Stomach (tissue), 9 donors: ENCODE data around the gene OLIG2. TPM values are rescaled to one million over a fixed set of nuclear protein-coding genes. Genes with fewer than 3 reads are reported as not detected.

Source experiments
- DNase-seq, 2 donors: peaks; one replicate each; pipeline versions ENCODE4 v3.0.0 to v3.0.0-alpha.2; 2013 to 2019
- H3K27ac ChIP-seq, 5 donors: fragments of 200-600 bp in 4 of 5; sonication (generic) in 4 of 5; one replicate each; pipeline ENCODE4 v1.5.1; 2013 to 2019; ENCODE audit warnings: mild to moderate bottlenecking in 1 of 5, moderate library complexity in 1 of 5
- H3K27me3 ChIP-seq, 3 donors: fragments of 200-600 bp; sonication (generic); one replicate each; pipeline ENCODE4 v1.5.1; 2017 to 2019; ENCODE audit warnings: mixed run types in 1 of 3
- H3K36me3 ChIP-seq, 4 donors: fragments of 200-600 bp; sonication (generic); 1 replicate in 3 of 4; 2 replicates in 1 of 4; pipeline ENCODE4 v1.5.1; 2016 to 2019
- H3K4me1 ChIP-seq, 4 donors: fragments of 200-600 bp; sonication (generic); one replicate each; pipeline ENCODE4 v1.5.1; 2016 to 2019
- H3K4me3 ChIP-seq, 4 donors: fragments of 200-600 bp; sonication (generic) in 3 of 4; one replicate each; pipeline ENCODE4 v1.5.1; 2016 to 2019; ENCODE audit warnings: mild to moderate bottlenecking in 1 of 4
- H3K9me3 ChIP-seq, 4 donors: fragments of 200-600 bp; sonication (generic); one replicate each; pipeline ENCODE4 v1.5.1; 2016 to 2019
- EP300 ChIP-seq: sonication (generic); formaldehyde crosslinking; IDR thresholded peaks from one replicate; pipeline ENCODE4 v1.6.1; 2017; ENCODE audit warnings: antibody characterized with exemption
- POLR2A ChIP-seq, 4 donors: fragments of 450-650 bp; IDR thresholded peaks; one replicate each; pipeline ENCODE4 v1.6.1; 2016; ENCODE audit warnings: antibody characterized with exemption in 4 of 4, control low read depth in 2 of 4, mild to moderate bottlenecking in 1 of 4, moderate library complexity in 1 of 4
- POLR2AphosphoS5 ChIP-seq, 3 donors: sonication (generic); formaldehyde crosslinking; IDR thresholded peaks; one replicate each; pipeline ENCODE4 v1.6.1; 2016; ENCODE audit warnings: antibody characterized with exemption in 3 of 3
- WGBS, 5 donors: extraction: QIAGEN DNeasy Blood & Tissue Kit in 3 of 5; methylation state at CpG; one replicate each; pipeline versions ENCODE4 v1.1.5 to v1.1.7; 2013 to 2018; 5-methylcytosine and 5-hydroxymethylcytosine counted together
- intact Hi-C: fragments of 100-400 bp; cut with DNase I; formaldehyde crosslinking; loops from one replicate; pipeline ENCODE4 v1.15.1; 2023; ENCODE audit warnings: low total_unique reads
- polyA plus RNA-seq, 3 donors: library from polyadenylated mRNA; stranded (reverse); fragments of 200-250 nt; gene quantifications; one replicate each; pipeline ENCODE4 v1.2.3, GENCODE V29; 2013
- total RNA-seq, 5 donors: library from RNA; depleted of rRNA; stranded (reverse); fragments of >200 nt; gene quantifications; one replicate each; pipeline versions ENCODE4 v1.1.0 to v1.2.3, GENCODE V29; 2014 to 2016
- TF ChIP-seq, protein P1 (sequence below), 7 experiments: fragments of 450-650 bp in 4 of 7; fragments of 200-600 bp in 3 of 7; sonication (generic) in 3 of 7; IDR thresholded peaks; one replicate each; pipeline ENCODE4 v1.5.1; 2016 to 2019; ENCODE audit warnings: antibody characterized with exemption in 7 of 7, control low read depth in 2 of 7, mild to moderate bottlenecking in 1 of 7
- donor health status: healthy with polysubstance abuse.
- donor health status: Bipolar disorder and iron deficiency.
- donor health status: healthy.

The OLIG2 gene
- total and polyA plus RNA-seq, 8 donors, result not detected

DNA sequence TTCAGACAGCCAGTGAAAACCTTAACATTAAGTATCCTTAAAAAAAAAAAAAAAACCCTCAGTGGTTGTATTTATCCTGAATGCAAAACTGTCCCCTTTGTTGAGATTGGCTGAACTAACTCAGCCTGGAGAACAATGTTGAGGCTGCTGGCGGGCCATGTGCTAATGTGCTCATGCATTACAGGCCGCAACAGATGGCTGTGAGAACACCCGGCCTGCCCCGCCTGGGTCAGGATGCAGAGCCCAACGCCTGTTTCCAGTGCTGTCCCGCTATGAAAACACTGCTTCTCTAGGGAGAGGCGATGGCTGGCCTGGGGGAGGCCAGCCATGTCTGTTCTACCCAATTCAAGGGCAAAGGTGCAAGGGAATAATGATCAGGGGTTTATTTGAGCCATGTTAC is 13.8 kb downstream of the OLIG2 start:
- Histone ChIP-seq H3K9me3 (no peaks in the 10 kb centered on the region), H3K27ac (no peak overlapping the region), H3K4me3 (no peak overlapping the region), H3K4me1 (peaks cover 0 to 9% (median 0%) of the 10 kb centered on the region in 4 donors), H3K27me3 (peaks cover 6 to 81% (median 21%) of the 10 kb centered on the region in 3 donors), H3K36me3 (no peaks in the 10 kb centered on the region)
- peak in 1 of 2 donors; percentile 59 for DNase-seq
- 59 to 66% (median 64%) methylated on average over 7 of the region's 7 CpGs for WGBS, 5 donors
- TF ChIP-seq POLR2AphosphoS5 (IDR thresholded peaks at IDR 0.05) (no peak), EP300 (no peak), POLR2A (IDR thresholded peaks at IDR 0.05) (no peak)
- TF ChIP-seq, protein P1, sequence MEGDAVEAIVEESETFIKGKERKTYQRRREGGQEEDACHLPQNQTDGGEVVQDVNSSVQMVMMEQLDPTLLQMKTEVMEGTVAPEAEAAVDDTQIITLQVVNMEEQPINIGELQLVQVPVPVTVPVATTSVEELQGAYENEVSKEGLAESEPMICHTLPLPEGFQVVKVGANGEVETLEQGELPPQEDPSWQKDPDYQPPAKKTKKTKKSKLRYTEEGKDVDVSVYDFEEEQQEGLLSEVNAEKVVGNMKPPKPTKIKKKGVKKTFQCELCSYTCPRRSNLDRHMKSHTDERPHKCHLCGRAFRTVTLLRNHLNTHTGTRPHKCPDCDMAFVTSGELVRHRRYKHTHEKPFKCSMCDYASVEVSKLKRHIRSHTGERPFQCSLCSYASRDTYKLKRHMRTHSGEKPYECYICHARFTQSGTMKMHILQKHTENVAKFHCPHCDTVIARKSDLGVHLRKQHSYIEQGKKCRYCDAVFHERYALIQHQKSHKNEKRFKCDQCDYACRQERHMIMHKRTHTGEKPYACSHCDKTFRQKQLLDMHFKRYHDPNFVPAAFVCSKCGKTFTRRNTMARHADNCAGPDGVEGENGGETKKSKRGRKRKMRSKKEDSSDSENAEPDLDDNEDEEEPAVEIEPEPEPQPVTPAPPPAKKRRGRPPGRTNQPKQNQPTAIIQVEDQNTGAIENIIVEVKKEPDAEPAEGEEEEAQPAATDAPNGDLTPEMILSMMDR (IDR thresholded peaks at IDR 0.05), result no peak
- intact Hi-C loops, result no loop called here

DNA sequence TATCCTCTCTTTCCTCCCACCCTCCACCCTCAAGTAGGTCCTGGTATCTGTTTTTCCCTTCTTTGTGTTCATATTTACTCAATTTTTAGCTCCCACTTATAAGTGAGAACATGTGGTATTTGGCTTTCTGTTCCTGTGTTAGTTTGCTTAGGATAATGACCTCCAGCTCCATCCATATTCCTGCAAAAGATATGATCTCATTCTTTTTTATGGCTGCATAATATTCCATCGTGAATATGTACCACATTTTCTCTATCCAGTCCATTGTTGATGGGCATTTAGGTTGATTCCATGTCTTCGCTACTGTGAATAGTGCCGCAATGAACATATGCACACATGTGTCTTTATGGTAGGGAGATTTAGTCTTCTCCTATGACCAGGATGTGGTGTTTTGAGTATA is 14.5 kb downstream of the OLIG2 start:
- Histone ChIP-seq H3K27ac (no peak overlapping the region), H3K4me1 (peaks cover 0 to 9% (median 0%) of the 10 kb centered on the region in 4 donors), H3K36me3 (no peaks in the 10 kb centered on the region), H3K27me3 (peaks cover under 1 to 78% (median 14%) of the 10 kb centered on the region in 3 donors), H3K9me3 (no peaks in the 10 kb centered on the region), H3K4me3 (no peak overlapping the region)
- WGBS, 5 donors, result 92 to 97% (median 95%) methylated on average over 3 of the region's 3 CpGs
- intact Hi-C loops, result no loop called here
- no peak for DNase-seq
- TF ChIP-seq POLR2A (IDR thresholded peaks at IDR 0.05) (no peak), POLR2AphosphoS5 (IDR thresholded peaks at IDR 0.05) (no peak), EP300 (no peak)
- TF ChIP-seq, protein P1 (IDR thresholded peaks at IDR 0.05), result no peak

DNA sequence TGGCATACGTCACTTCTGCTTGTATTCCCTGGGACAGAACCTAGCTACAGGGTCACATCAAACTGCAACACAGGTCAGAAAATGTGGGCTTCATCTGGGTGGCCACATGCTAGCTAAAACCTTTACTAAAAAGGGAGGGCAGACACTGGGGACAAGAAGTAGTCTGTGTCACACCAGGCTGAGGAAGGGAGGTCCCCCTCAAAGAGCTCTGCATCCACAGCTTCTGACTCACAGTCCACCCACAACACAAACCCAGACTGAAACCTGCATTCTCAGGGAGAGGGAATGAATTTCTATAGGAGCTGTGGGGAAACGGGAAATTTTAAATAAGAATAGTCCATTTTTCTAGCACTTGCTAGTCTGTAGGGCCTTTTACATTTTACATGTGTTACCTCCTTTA is 16.2 kb downstream of the OLIG2 start:
- no peak overlapping the region for H3K4me3 ChIP-seq
- H3K4me1 ChIP-seq, result no peaks in the 10 kb centered on the region
- intact Hi-C loops, result no loop called here
- TF ChIP-seq POLR2A (IDR thresholded peaks at IDR 0.05), result no peak
- TF ChIP-seq POLR2AphosphoS5 (IDR thresholded peaks at IDR 0.05), result no peak
- TF ChIP-seq, protein P1 (IDR thresholded peaks at IDR 0.05), result no peak
- TF ChIP-seq EP300, result no peak
- DNase-seq, result no peak
- no peaks in the 10 kb centered on the region for H3K36me3 ChIP-seq
- H3K27me3 ChIP-seq, result peaks cover 0 to 75% (median 10%) of the 10 kb centered on the region in 3 donors
- 42 to 65% (median 57%) methylated on average over 2 of the region's 2 CpGs for WGBS, 5 donors
- no peaks in the 10 kb centered on the region for H3K9me3 ChIP-seq
- H3K27ac ChIP-seq, result no peak overlapping the region

DNA sequence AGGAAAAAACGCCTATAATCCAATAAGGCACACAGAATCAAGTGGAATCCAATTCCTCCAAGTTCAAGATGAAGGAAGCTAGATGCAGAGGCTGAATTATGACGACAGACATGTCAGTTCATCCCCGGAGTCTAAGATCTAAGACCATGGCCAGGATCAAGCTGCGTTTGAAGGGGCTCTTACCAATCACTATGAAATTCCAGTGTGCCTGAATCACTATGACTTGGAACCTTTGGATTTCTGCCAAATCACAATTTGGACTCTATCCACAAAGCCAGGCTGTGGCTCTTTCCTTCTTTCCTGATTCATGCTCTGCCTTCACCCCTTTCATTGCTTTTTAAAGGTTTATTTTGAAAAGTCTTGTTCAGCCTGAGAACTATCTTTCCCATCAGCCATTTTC is 17.1 kb downstream of the OLIG2 start:
- TF ChIP-seq, protein P1 (IDR thresholded peaks at IDR 0.05), result no peak
- TF ChIP-seq POLR2A (IDR thresholded peaks at IDR 0.05) (no peak), EP300 (no peak), POLR2AphosphoS5 (IDR thresholded peaks at IDR 0.05) (no peak)
- intact Hi-C loops, result no loop called here
- 33 to 50% (median 43%) methylated on average over 4 of the region's 4 CpGs for WGBS, 5 donors
- peaks cover 0 to 75% (median 10%) of the 10 kb centered on the region in 3 donors for H3K27me3 ChIP-seq
- no peaks in the 10 kb centered on the region for H3K4me1 ChIP-seq
- no peak for DNase-seq
- H3K4me3 ChIP-seq, result no peak overlapping the region
- no peaks in the 10 kb centered on the region for H3K9me3 ChIP-seq
- H3K36me3 ChIP-seq, result no peaks in the 10 kb centered on the region
- no peak overlapping the region for H3K27ac ChIP-seq
